Stomach smooth muscle (tissue), 2 donors: Measurements from ENCODE around the gene PIK3R1.

Source experiments
- H3K27ac ChIP-seq: one replicate; pipeline ENCODE4 v1.7.0; 2013; ENCODE audit warnings: mild to moderate bottlenecking, low read length, inconsistent platforms
- H3K27me3 ChIP-seq, 2 donors: one replicate each; pipeline ENCODE4 v1.7.0; 2013; ENCODE audit warnings: low read length in 2 of 2; ENCODE audit not compliant: insufficient read depth in 2 of 2, control insufficient read depth in 1 of 2
- H3K36me3 ChIP-seq, 2 donors: one replicate each; pipeline ENCODE4 v1.7.0; 2013; ENCODE audit warnings: low read length in 2 of 2; ENCODE audit not compliant: control insufficient read depth in 2 of 2, insufficient read depth in 2 of 2
- H3K4me1 ChIP-seq: one replicate; pipeline ENCODE4 v1.7.0; 2013; ENCODE audit warnings: low read length; ENCODE audit not compliant: control insufficient read depth, insufficient read depth
- H3K4me3 ChIP-seq, 2 donors: one replicate each; pipeline ENCODE4 v1.7.0; 2013; ENCODE audit warnings: low read length in 2 of 2
- H3K9ac ChIP-seq, 2 donors: one replicate each; pipeline ENCODE4 v1.7.0; 2013; ENCODE audit warnings: low read length in 2 of 2, mild to moderate bottlenecking in 1 of 2
- H3K9me3 ChIP-seq, 2 donors: one replicate each; pipeline ENCODE4 v1.7.0; 2013; ENCODE audit warnings: low read length in 2 of 2; ENCODE audit not compliant: control insufficient read depth in 2 of 2
- donor health status: healthy.
- donor health status: Pancreatic carcinoma.

Gene PIK3R1

GRCh38 chr5:68339921-68340321 is 124.4 kb downstream of the PIK3R1 start:
- H3K9me3 ChIP-seq: no peaks in the 10 kb centered on the region
- H3K9ac ChIP-seq: no peak overlapping the region
- no peak overlapping the region for H3K27ac ChIP-seq
- no peaks in the 10 kb centered on the region for H3K27me3 ChIP-seq
- H3K36me3 ChIP-seq: no peaks in the 10 kb centered on the region
- peaks cover 3% of the 10 kb centered on the region for H3K4me1 ChIP-seq
- no peak overlapping the region for H3K4me3 ChIP-seq

- Histone ChIP-seq H3K4me3 (no peak overlapping the region), H3K27me3 (no peaks in the 10 kb centered on the region), H3K4me1 (peaks cover 3% of the 10 kb centered on the region), H3K9me3 (no peaks in the 10 kb centered on the region), H3K9ac (no peak overlapping the region), H3K36me3 (no peaks in the 10 kb centered on the region), H3K27ac (no peak overlapping the region)
These were observed 125.5 kb downstream of the PIK3R1 start for GRCh38 chr5:68341006-68341405.

- H3K9me3 ChIP-seq: no peaks in the 10 kb centered on the region
- H3K9ac ChIP-seq: no peak overlapping the region
- no peak overlapping the region for H3K27ac ChIP-seq
- H3K36me3 ChIP-seq: no peaks in the 10 kb centered on the region
- no peak overlapping the region for H3K4me3 ChIP-seq
- peaks cover 3% of the 10 kb centered on the region for H3K4me1 ChIP-seq
- H3K27me3 ChIP-seq: no peaks in the 10 kb centered on the region
These were observed 127.1 kb downstream of the PIK3R1 start for GRCh38 chr5:68342693-68343092.

- no peak overlapping the region for H3K4me3 ChIP-seq
- peaks cover 0 to 2% of the 10 kb centered on the region in 2 donors for H3K9me3 ChIP-seq
- H3K27me3 ChIP-seq: no peaks in the 10 kb centered on the region
- H3K9ac ChIP-seq: no peak overlapping the region
- H3K27ac ChIP-seq: no peak overlapping the region
- peaks cover 3% of the 10 kb centered on the region for H3K4me1 ChIP-seq
- no peaks in the 10 kb centered on the region for H3K36me3 ChIP-seq
These were observed 127.9 kb downstream of the PIK3R1 start for GRCh38 chr5:68343421-68343826.

- no peak overlapping the region for H3K9ac ChIP-seq
- H3K4me1 ChIP-seq: peaks cover 3% of the 10 kb centered on the region
- no peak overlapping the region for H3K4me3 ChIP-seq
- H3K9me3 ChIP-seq: peaks cover 0 to 2% of the 10 kb centered on the region in 2 donors
- H3K36me3 ChIP-seq: no peaks in the 10 kb centered on the region
- H3K27me3 ChIP-seq: no peaks in the 10 kb centered on the region
- H3K27ac ChIP-seq: no peak overlapping the region
These were observed 129.0 kb downstream of the PIK3R1 start for GRCh38 chr5:68344447-68345111.

GRCh38 chr5:68345171-68345570 is 129.6 kb downstream of the PIK3R1 start:
- peaks cover 0 to 2% of the 10 kb centered on the region in 2 donors for H3K9me3 ChIP-seq
- H3K9ac ChIP-seq: no peak overlapping the region
- no peak overlapping the region for H3K4me3 ChIP-seq
- H3K4me1 ChIP-seq: peaks cover 3% of the 10 kb centered on the region
- H3K27me3 ChIP-seq: no peaks in the 10 kb centered on the region
- H3K36me3 ChIP-seq: no peaks in the 10 kb centered on the region
- H3K27ac ChIP-seq: no peak overlapping the region

GRCh38 chr5:68345582-68345981 is 130.0 kb downstream of the PIK3R1 start:
- no peaks in the 10 kb centered on the region for H3K27me3 ChIP-seq
- H3K4me1 ChIP-seq: peaks cover 3% of the 10 kb centered on the region
- no peak overlapping the region for H3K4me3 ChIP-seq
- no peaks in the 10 kb centered on the region for H3K36me3 ChIP-seq
- no peak overlapping the region for H3K27ac ChIP-seq
- peaks cover 0 to 2% of the 10 kb centered on the region in 2 donors for H3K9me3 ChIP-seq
- H3K9ac ChIP-seq: no peak overlapping the region

GRCh38 chr5:68347536-68347935 is 132.0 kb downstream of the PIK3R1 start:
- Histone ChIP-seq H3K9ac (no peak overlapping the region), H3K4me3 (no peak overlapping the region), H3K36me3 (no peaks in the 10 kb centered on the region), H3K4me1 (peaks cover 3% of the 10 kb centered on the region), H3K27me3 (no peaks in the 10 kb centered on the region), H3K9me3 (peaks cover 0 to 2% of the 10 kb centered on the region in 2 donors), H3K27ac (no peak overlapping the region)

- H3K9me3 ChIP-seq: peaks cover 0 to 2% of the 10 kb centered on the region in 2 donors
- H3K36me3 ChIP-seq: no peaks in the 10 kb centered on the region
- H3K4me1 ChIP-seq: peaks cover under 1% of the 10 kb centered on the region
- H3K4me3 ChIP-seq: no peak overlapping the region
- no peaks in the 10 kb centered on the region for H3K27me3 ChIP-seq
- H3K9ac ChIP-seq: no peak overlapping the region
- no peak overlapping the region for H3K27ac ChIP-seq
These were observed 133.1 kb downstream of the PIK3R1 start for GRCh38 chr5:68348447-68349222.

- Histone ChIP-seq H3K27ac (no peak overlapping the region), H3K9ac (no peak overlapping the region), H3K4me1 (no peaks in the 10 kb centered on the region), H3K27me3 (no peaks in the 10 kb centered on the region), H3K4me3 (no peak overlapping the region), H3K9me3 (peaks cover 0 to 2% of the 10 kb centered on the region in 2 donors), H3K36me3 (no peaks in the 10 kb centered on the region)
These were observed 134.6 kb downstream of the PIK3R1 start for GRCh38 chr5:68350176-68350575.
